HepG2 (cell line): ENCODE data around the gene EPM2A. TPM values are rescaled to one million over a fixed set of nuclear protein-coding genes. Genes with fewer than 3 reads are reported as not detected.

Source experiments
- ATAC-seq: fragments of 200-7000 bp; cut with Tn5 transposase; 3 replicates; pipeline ENCODE4 v1.9.1; 2020; ENCODE audit warnings: mild to moderate bottlenecking, moderate library complexity
- BruUV-seq: library from RNA; stranded (reverse); fragments of 400-500 nt; replicated peaks from 2 replicates; lab custom pipeline; 2021; lab: Mats Ljungman, UMichigan
- CTCF ChIA-PET: fragments of 300-600 bp; formaldehyde crosslinking; extraction: SDS; loops from one replicate; lab custom pipeline; 2021; ENCODE audit warnings: low total read pairs, inconsistent platforms, low intra/inter-chr PET ratio; lab: Yijun Ruan, JAX
- POLR2A ChIA-PET: fragments of 350-600 bp; sonication (Branson Sonifier 250); formaldehyde crosslinking; loops from one replicate; lab custom pipeline; 2020; ENCODE audit warnings: antibody characterized with exemption, inconsistent platforms; lab: Yijun Ruan, JAX
- DNase-seq: peaks from one replicate; pipeline ENCODE4 v3.0.0-alpha.2; 2015; ENCODE audit warnings: low spot score
- FAIRE-seq: peaks from 3 replicates; lab custom pipeline; 2011; peaks lifted over from hg19 to GRCh38; lab: Jason Lieb, UNC
- H2AFZ ChIP-seq: one replicate; pipeline ENCODE4 v1.6.1; 2011; ENCODE audit warnings: low read length, inconsistent platforms
- H3K27ac ChIP-seq: fragments of 300-600 bp; 3 replicates; pipeline ENCODE4 v1.8.0; 2011; ENCODE audit warnings: mixed run types, mild to moderate bottlenecking, mixed read lengths, low read length, inconsistent platforms; ENCODE audit not compliant: insufficient read depth; ENCODE audit errors: extremely low read length
- H3K27me3 ChIP-seq, 2 experiments: fragments of 200-600 bp in 1 of 2; 2 replicates in 1 of 2; 3 replicates in 1 of 2; pipeline versions ENCODE4 v1.6.0 to v1.8.0; 2011; ENCODE audit warnings: low read length in 2 of 2, mild to moderate bottlenecking in 2 of 2, moderate library complexity in 2 of 2, inconsistent platforms in 1 of 2; ENCODE audit not compliant: insufficient read depth in 2 of 2, control insufficient read depth in 1 of 2
- H3K36me3 ChIP-seq, 2 experiments: fragments of 200-600 bp in 1 of 2; replicated peaks in 1 of 2; 2 replicates in 1 of 2; 3 replicates in 1 of 2; pipeline versions ENCODE4 v1.5.1 to v1.8.0; 2011; ENCODE audit warnings: low read length in 2 of 2, inconsistent platforms in 1 of 2; ENCODE audit not compliant: insufficient read depth in 2 of 2, control insufficient read depth in 1 of 2
- H3K4me1 ChIP-seq: 2 replicates; pipeline ENCODE4 v1.5.1; 2012; ENCODE audit warnings: low read length, inconsistent platforms; ENCODE audit not compliant: insufficient read depth
- H3K4me2 ChIP-seq: 2 replicates; pipeline ENCODE4 v1.6.0; 2011; ENCODE audit warnings: low read depth, low read length, inconsistent platforms
- H3K4me3 ChIP-seq, 3 experiments: fragments of 200-600 bp in 1 of 3; sonication (generic), shearing (Covaris generic) in 1 of 3; replicated peaks in 1 of 3; 2 replicates each; pipeline ENCODE4 v1.5.1; 2011 to 2016; ENCODE audit warnings: low read length in 3 of 3, inconsistent platforms in 2 of 3, low read depth in 2 of 3, mild to moderate bottlenecking in 2 of 3, control low read depth in 1 of 3, mixed read lengths in 1 of 3; ENCODE audit not compliant: insufficient read depth in 1 of 3
- H3K79me2 ChIP-seq: one replicate; pipeline ENCODE4 v1.6.1; 2011; ENCODE audit warnings: low read length, inconsistent platforms; ENCODE audit not compliant: insufficient read depth
- H3K9ac ChIP-seq: 2 replicates; pipeline ENCODE4 v1.6.0; 2011; ENCODE audit warnings: mild to moderate bottlenecking, low read depth, low read length, inconsistent platforms; ENCODE audit not compliant: insufficient read depth
- H3K9me3 ChIP-seq: 2 replicates; pipeline ENCODE4 v1.5.1; 2012; ENCODE audit warnings: mild to moderate bottlenecking, low read length
- H4K20me1 ChIP-seq: 2 replicates; pipeline ENCODE4 v1.6.0; 2011; ENCODE audit warnings: inconsistent platforms, mild to moderate bottlenecking, low read length, moderate library complexity; ENCODE audit not compliant: insufficient read depth
- ELF4 ChIP-seq: sonication (generic); formaldehyde crosslinking; IDR thresholded peaks from 2 replicates; pipeline ENCODE4 v1.5.0; 2020; ENCODE audit warnings: missing genetic modification reagents, mild to moderate bottlenecking, moderate library complexity, borderline replicate concordance
- FIP1L1 ChIP-seq: fragments of 200-400 bp; formaldehyde crosslinking; IDR thresholded peaks from 2 replicates; pipeline ENCODE4 v1.6.1; 2018; ENCODE audit warnings: low read depth, mild to moderate bottlenecking, low read length, moderate library complexity, borderline replicate concordance; ENCODE audit not compliant: insufficient read depth
- JUN ChIP-seq: sonication (generic); formaldehyde crosslinking; IDR thresholded peaks from 2 replicates; pipeline ENCODE4 v1.4.0; 2020; ENCODE audit warnings: mild to moderate bottlenecking, missing genetic modification reagents
- MAF1 ChIP-seq: sonication (generic); formaldehyde crosslinking; IDR thresholded peaks from 2 replicates; pipeline ENCODE4 v1.5.0; 2020; ENCODE audit warnings: missing genetic modification reagents, borderline replicate concordance
- MAFF ChIP-seq: IDR thresholded peaks from 2 replicates; pipeline ENCODE4 v1.6.1; 2011; ENCODE audit warnings: low read depth, low read length, improper control_type of control experiment
- MAFK ChIP-seq, 2 experiments: IDR thresholded peaks in 1 of 2; conservative IDR thresholded peaks in 1 of 2; 2 replicates each; pipeline ENCODE4 v1.6.1; 2011; ENCODE audit warnings: improper control_type of control experiment in 2 of 2, low read length in 2 of 2
- MTA3 ChIP-seq: sonication (generic); formaldehyde crosslinking; IDR thresholded peaks from 2 replicates; pipeline ENCODE4 v1.4.0; 2020; ENCODE audit warnings: missing genetic modification reagents
- RARA ChIP-seq: IDR thresholded peaks from 2 replicates; pipeline ENCODE4 v1.6.1; 2016; ENCODE audit warnings: missing genetic modification reagents, missing compliant biosample characterization
- SMAD1 ChIP-seq: sonication (generic); formaldehyde crosslinking; IDR thresholded peaks from 2 replicates; pipeline ENCODE4 v1.4.0; 2020; ENCODE audit warnings: missing genetic modification reagents, low read depth, mild to moderate bottlenecking, borderline replicate concordance
- SNAPC2 ChIP-seq: sonication (generic); formaldehyde crosslinking; IDR thresholded peaks from 2 replicates; pipeline ENCODE4 v1.8.1; 2022; ENCODE audit warnings: mild to moderate bottlenecking, missing genetic modification reagents
- SRY ChIP-seq: sonication (generic); formaldehyde crosslinking; IDR thresholded peaks from 2 replicates; pipeline ENCODE4 v1.8.0; 2022; ENCODE audit warnings: mild to moderate bottlenecking, missing genetic modification reagents
- XBP1 ChIP-seq: sonication (generic); formaldehyde crosslinking; IDR thresholded peaks from 2 replicates; pipeline ENCODE4 v1.5.0; 2020; ENCODE audit warnings: missing genetic modification reagents
- ZNF224 ChIP-seq: sonication (generic); formaldehyde crosslinking; IDR thresholded peaks from 2 replicates; pipeline ENCODE4 v1.5.0; 2020; ENCODE audit warnings: mild to moderate bottlenecking, missing genetic modification reagents
- ZNF234 ChIP-seq: sonication (generic); formaldehyde crosslinking; conservative IDR thresholded peaks from 2 replicates; pipeline ENCODE4 v1.5.1; 2020; ENCODE audit warnings: mild to moderate bottlenecking, missing genetic modification reagents
- ZNF256 ChIP-seq: sonication (generic); formaldehyde crosslinking; conservative IDR thresholded peaks from 2 replicates; pipeline ENCODE4 v1.4.0; 2020; ENCODE audit warnings: missing genetic modification reagents
- ZNF451 ChIP-seq: sonication (generic); formaldehyde crosslinking; IDR thresholded peaks from 2 replicates; pipeline ENCODE4 v1.5.0; 2020; ENCODE audit warnings: mild to moderate bottlenecking, missing genetic modification reagents
- ZNF564 ChIP-seq: sonication (generic); formaldehyde crosslinking; IDR thresholded peaks from 2 replicates; pipeline ENCODE4 v1.8.1; 2023; ENCODE audit warnings: mild to moderate bottlenecking, missing genetic modification reagents
- ZNF7 ChIP-seq: IDR thresholded peaks from 2 replicates; pipeline ENCODE4 v1.6.1; 2016; ENCODE audit warnings: missing biosample characterization, missing genetic modification reagents
- ZSCAN20 ChIP-seq: sonication (generic); formaldehyde crosslinking; IDR thresholded peaks from 2 replicates; pipeline ENCODE4 v1.4.0; 2020; ENCODE audit warnings: missing genetic modification reagents, mild to moderate bottlenecking, borderline replicate concordance
- WGBS: methylation state at CpG from one replicate; pipeline ENCODE4 v1.1.6; 2017; ENCODE audit warnings: low lambda C conversion rate; 5-methylcytosine and 5-hydroxymethylcytosine counted together
- in situ Hi-C: cut with HindIII; loops from 2 replicates; pipeline ENCODE4 v1.10.0; 2017; ENCODE audit warnings: low pct_unique_long_range_greater_than_20kb; ENCODE audit not compliant: extremely low pct_ligation_motif_present
- intact Hi-C: fragments of 100-400 bp; cut with micrococcal nuclease; formaldehyde crosslinking; loops from one replicate; pipeline ENCODE4 v1.10.0; 2022; ENCODE audit not compliant: unreplicated experiment
- polyA plus RNA-seq, 8 experiments: library from polyadenylated mRNA; depleted of rRNA in 3 of 8; stranded (reverse) in 7 of 8; unstranded in 1 of 8; fragments of >200 nt; fragmentation: Illumina TruSeq in 4 of 8; extraction: Trizol in 4 of 8; gene quantifications; 2 replicates each; pipeline versions ENCODE4 v1.2.1 to v1.2.3, GENCODE V29; 2011 to 2016; ENCODE audit warnings: low read depth in 4 of 8, missing spikeins in 1 of 8, mixed read lengths in 1 of 8; ENCODE audit not compliant: insufficient read depth in 1 of 8
- total RNA-seq, 5 experiments: library from RNA; depleted of rRNA; stranded (reverse); fragments of >200 nt; fragmentation: Illumina TruSeq; extraction: Trizol; gene quantifications; 2 replicates each; pipeline ENCODE4 v1.2.3, GENCODE V29; 2016; ENCODE audit warnings: low read depth in 1 of 5
- TF ChIP-seq, protein P1 (sequence below): sonication (generic); formaldehyde crosslinking; IDR thresholded peaks from 2 replicates; pipeline ENCODE4 v1.5.0; 2020; ENCODE audit warnings: mild to moderate bottlenecking, missing genetic modification reagents

Gene EPM2A
- total and polyA plus RNA-seq, 2 of the 13 experiments (the other 11 are each of a cell fraction or from before 2014, with no cell fraction given): 4.6 to 9.2 TPM

DNA sequence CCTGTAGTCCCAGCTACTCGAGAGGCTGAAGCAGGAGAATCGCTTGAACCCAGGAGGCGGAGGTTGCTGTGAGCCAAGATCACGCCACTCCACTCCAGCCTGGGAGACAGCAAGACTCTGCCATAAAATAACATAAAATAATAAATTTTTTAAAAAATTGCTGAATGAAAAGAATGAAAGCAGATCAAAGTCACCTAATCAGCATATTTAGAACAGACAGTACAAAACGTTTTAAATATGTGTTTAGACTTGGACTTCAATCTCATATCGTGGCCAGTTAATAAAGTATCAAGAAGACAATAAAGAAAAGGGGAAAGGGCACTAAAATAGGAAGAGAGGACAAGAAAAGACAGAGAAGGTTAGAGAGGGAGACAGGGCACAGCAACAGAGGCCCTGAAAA, 74.6 kb downstream of the EPM2A start:
- no peaks in the 10 kb centered on the region for H4K20me1 ChIP-seq
- BruUV-seq: no TSS peak
- CTCF ChIA-PET: no interaction called here
- 80% methylated on average over 6 of the region's 6 CpGs for WGBS
- ATAC-seq (no peak), DNase-seq (no peak), FAIRE-seq (no peak)
- no peaks in the 10 kb centered on the region for H3K27me3 ChIP-seq
- intact Hi-C loops (no loop called here), in situ Hi-C loops (no loop called here)
- no peak overlapping the region for H2AFZ ChIP-seq
- H3K9me3 ChIP-seq: no peaks in the 10 kb centered on the region
- no peak overlapping the region for H3K27ac ChIP-seq
- H3K36me3 ChIP-seq: no peaks in the 10 kb centered on the region
- H3K4me1 ChIP-seq: no peaks in the 10 kb centered on the region
- no peak overlapping the region for H3K4me3 ChIP-seq
- no peak overlapping the region for H3K4me2 ChIP-seq
- TF ChIP-seq ZNF7 (CRISPR knock-in tag) (no peak), MAFK (conservative IDR thresholded peaks at IDR 0.05 in 1 of 2, IDR thresholded peaks at IDR 0.05 in 1 of 2; ENCODE audit: low read length in 2 of 2) (peak; percentile 53 to 80; a peak in 3 of 4 replicates), ELF4 (CRISPR knock-in tag) (no peak), ZNF451 (no peak), SNAPC2 (CRISPR knock-in tag) (no peak), ZNF224 (CRISPR knock-in tag) (no peak), SRY (CRISPR knock-in tag) (no peak), MAFF (peak; percentile 49), SMAD1 (CRISPR knock-in tag) (no peak), ZNF256 (CRISPR knock-in tag) (no peak)
- H3K79me2 ChIP-seq: no peaks in the 10 kb centered on the region
- POLR2A ChIA-PET: no interaction called here
- no peak overlapping the region for H3K9ac ChIP-seq

DNA sequence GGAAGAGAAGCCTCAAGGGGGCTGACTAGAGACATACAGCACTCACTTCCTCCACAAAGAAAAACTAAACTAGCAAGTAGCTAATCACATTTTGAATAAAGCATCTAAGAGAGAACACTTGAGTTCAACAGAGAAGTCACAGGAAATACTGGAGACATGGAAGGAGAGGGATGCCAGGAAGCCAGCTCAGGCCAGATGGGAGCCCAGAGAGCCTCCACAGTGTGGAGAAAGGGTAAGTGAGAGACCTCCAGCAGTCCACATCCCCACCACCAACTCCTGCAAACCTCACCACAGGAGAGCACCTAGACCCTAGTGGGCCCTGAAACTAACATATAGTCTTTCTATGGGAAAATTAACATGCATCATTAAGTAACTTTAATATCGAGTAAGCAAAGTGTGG, 79.2 kb downstream of the EPM2A start:
- no peaks in the 10 kb centered on the region for H3K79me2 ChIP-seq
- no peak overlapping the region for H3K9ac ChIP-seq
- no peaks in the 10 kb centered on the region for H3K4me1 ChIP-seq
- H3K27me3 ChIP-seq: no peaks in the 10 kb centered on the region
- no TSS peak for BruUV-seq
- no peak overlapping the region for H3K4me3 ChIP-seq
- ChIA-PET POLR2A (no interaction called here), CTCF (no interaction called here)
- H3K36me3 ChIP-seq: no peaks in the 10 kb centered on the region
- FAIRE-seq: no peak
- in situ Hi-C loops: no loop called here
- H2AFZ ChIP-seq: no peak overlapping the region
- DNase-seq: no peak
- no peak overlapping the region for H3K27ac ChIP-seq
- intact Hi-C loops: no loop called here
- ATAC-seq: no peak
- H4K20me1 ChIP-seq: no peaks in the 10 kb centered on the region
- 61% methylated on average over 1 of the region's 1 CpG for WGBS
- H3K9me3 ChIP-seq: no peaks in the 10 kb centered on the region
- no peak overlapping the region for H3K4me2 ChIP-seq
- TF ChIP-seq FIP1L1 (no peak), ZNF564 (CRISPR knock-in tag) (no peak), RARA (CRISPR knock-in tag) (no peak), ZNF234 (CRISPR knock-in tag) (no peak), JUN (CRISPR knock-in tag) (no peak), ZSCAN20 (no peak), XBP1 (CRISPR knock-in tag) (no peak), MTA3 (CRISPR knock-in tag) (no peak), MAF1 (CRISPR knock-in tag) (no peak)
- TF ChIP-seq, protein P1, sequence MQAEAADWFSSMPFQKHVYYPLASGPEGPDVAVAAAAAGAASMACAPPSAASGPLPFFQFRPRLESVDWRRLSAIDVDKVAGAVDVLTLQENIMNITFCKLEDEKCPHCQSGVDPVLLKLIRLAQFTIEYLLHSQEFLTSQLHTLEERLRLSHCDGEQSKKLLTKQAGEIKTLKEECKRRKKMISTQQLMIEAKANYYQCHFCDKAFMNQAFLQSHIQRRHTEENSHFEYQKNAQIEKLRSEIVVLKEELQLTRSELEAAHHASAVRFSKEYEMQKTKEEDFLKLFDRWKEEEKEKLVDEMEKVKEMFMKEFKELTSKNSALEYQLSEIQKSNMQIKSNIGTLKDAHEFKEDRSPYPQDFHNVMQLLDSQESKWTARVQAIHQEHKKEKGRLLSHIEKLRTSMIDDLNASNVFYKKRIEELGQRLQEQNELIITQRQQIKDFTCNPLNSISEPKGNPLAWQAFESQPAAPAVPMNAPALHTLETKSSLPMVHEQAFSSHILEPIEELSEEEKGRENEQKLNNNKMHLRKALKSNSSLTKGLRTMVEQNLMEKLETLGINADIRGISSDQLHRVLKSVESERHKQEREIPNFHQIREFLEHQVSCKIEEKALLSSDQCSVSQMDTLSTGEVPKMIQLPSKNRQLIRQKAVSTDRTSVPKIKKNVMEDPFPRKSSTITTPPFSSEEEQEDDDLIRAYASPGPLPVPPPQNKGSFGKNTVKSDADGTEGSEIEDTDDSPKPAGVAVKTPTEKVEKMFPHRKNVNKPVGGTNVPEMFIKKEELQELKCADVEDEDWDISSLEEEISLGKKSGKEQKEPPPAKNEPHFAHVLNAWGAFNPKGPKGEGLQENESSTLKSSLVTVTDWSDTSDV (CRISPR knock-in tag): no peak
